Measurements from ENCODE around the gene JCAD. TPM values are rescaled to one million over a fixed set of nuclear protein-coding genes. Genes with fewer than 3 reads are reported as not detected.
"Not testable (repeated sequence)": the region's sequence is repeated elsewhere in the genome, so short reads cannot be mapped to it uniquely, and the experiment has no call there.

The JCAD gene
- total RNA-seq, 2 donors from 2014 or later: 0.23 TPM; not detected in 1

DNA sequence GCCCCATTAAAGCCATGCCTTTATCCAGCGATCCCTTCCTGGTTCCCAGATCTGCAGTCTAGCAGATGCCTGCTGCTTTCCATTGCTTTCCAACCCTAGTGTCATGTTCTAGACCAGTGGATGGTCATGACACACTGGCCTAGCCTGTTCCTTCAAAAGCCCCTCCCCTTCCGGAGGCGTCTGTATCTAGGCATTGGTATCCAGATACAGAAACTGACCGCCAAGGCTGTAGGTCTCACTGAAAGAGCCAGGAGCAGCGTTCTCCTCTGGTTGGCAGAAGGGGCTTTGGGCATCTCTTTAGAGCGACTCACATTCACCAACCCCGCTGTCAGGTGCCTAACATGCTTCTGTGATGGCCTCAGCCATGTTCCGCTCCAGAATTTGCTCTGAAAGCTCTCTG lies 22.6 kb downstream of the JCAD start:
- no peaks in the 10 kb centered on the region for H3K9me3 ChIP-seq (ENCODE audit: control insufficient read depth, low read length, poor library complexity, severe bottlenecking)
- H3K4me1 Mint-ChIP-seq: peaks cover 8% of the 10 kb centered on the region
- DNase-seq (no peak), ATAC-seq (no peak)
- H3K27me3 Mint-ChIP-seq: peaks cover 88% of the 10 kb centered on the region
- H3K27ac Mint-ChIP-seq: no peak overlapping the region
- peaks cover 3% of the 10 kb centered on the region for H3K36me3 Mint-ChIP-seq (ENCODE audit: low read depth)
- no peak overlapping the region for H3K4me3 Mint-ChIP-seq

DNA sequence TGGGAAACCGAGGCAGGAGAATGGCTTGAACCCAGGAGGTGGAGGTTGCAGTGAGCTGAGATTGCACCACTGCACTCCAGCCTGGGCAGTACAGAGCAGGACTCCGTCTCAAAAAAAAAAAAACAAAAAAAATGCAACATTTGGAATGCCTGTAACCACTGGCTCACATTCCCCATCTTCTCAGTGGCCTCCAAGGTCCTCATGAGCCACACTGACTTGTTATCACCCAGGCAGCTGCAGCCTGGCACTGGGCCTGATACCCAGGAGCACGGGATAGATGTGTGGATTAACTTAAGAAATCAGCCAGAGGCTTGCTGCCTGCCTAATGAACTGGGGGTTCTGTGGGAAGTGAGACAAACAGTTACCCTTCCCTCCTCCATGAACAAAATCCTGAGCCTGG lies 23.0 kb downstream of the JCAD start:
- DNase-seq: no peak
- H3K9me3 ChIP-seq (ENCODE audit: control insufficient read depth, low read length, poor library complexity, severe bottlenecking): no peaks in the 10 kb centered on the region
- Mint-ChIP-seq H3K36me3 (ENCODE audit: low read depth) (peaks cover 2% of the 10 kb centered on the region), H3K4me3 (no peak overlapping the region), H3K4me1 (peaks cover 8% of the 10 kb centered on the region), H3K27ac (no peak overlapping the region), H3K27me3 (peaks cover 87% of the 10 kb centered on the region)
- no peak for ATAC-seq

DNA sequence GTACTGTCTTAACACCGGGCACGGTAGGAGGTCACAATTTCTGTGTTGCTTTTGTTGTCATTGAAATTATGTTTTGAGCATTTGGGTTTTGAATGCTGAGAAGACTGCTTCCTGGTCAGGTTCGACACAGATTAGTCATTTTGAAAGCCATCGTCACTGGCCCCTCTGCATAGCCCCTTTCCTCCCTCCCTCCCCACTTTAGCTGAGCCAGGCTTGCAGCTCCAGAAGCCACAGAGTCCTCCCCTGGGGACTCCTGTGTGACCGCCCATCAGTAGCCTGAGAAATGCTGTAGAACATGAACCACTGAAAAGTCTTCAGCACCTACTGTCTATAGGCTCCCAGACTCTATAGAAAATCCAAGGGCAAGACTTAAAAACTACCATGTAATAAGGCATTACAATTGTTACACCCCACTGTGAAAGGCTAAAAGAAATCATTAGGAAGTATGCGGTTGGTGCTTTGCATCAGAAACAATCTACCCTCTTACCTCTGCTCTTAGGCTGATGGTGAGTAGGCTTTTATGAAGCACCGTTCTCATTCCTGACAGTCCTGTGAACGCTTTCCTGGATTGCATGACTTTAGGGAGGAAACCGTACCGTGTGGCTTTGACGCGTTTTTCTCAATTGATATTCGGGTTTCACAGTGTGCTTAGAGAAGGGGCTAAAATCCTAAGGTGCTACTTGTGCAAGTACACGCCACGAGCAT lies 24.8 kb downstream of the JCAD start:
- DNase-seq (no peak), ATAC-seq (no peak)
- Mint-ChIP-seq H3K27ac (no peak overlapping the region), H3K4me1 (peaks cover 10% of the 10 kb centered on the region), H3K27me3 (peaks cover 82% of the 10 kb centered on the region), H3K4me3 (no peak overlapping the region), H3K36me3 (ENCODE audit: low read depth) (peaks cover 2% of the 10 kb centered on the region)
- no peaks in the 10 kb centered on the region for H3K9me3 ChIP-seq (ENCODE audit: control insufficient read depth, low read length, poor library complexity, severe bottlenecking)

DNA sequence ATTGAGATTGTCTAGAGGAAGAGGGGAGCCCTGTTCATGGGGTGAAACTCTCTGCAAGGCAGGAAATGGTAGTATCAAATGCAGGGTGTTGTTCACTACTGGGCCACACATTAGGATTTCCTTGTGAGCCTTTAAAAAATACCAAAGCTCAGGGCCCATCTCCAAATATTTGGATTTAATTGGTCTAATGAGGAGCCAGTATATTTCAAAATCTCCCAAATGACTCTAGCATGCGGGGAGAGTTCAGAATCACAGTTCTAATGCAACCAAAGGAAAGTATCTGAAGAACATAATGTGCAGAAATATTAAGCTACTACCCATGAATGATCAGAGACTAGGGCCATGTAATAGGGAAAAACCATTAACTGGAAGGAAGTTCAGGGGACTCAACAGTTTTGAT lies 27.3 kb downstream of the JCAD start:
- Mint-ChIP-seq H3K4me3 (no peak overlapping the region), H3K36me3 (ENCODE audit: low read depth) (no peaks in the 10 kb centered on the region), H3K27me3 (peaks cover 68% of the 10 kb centered on the region), H3K27ac (no peak overlapping the region), H3K4me1 (peaks cover 14% of the 10 kb centered on the region)
- ATAC-seq: no peak
- no peak for DNase-seq
- H3K9me3 ChIP-seq (ENCODE audit: control insufficient read depth, low read length, poor library complexity, severe bottlenecking): no peaks in the 10 kb centered on the region

DNA sequence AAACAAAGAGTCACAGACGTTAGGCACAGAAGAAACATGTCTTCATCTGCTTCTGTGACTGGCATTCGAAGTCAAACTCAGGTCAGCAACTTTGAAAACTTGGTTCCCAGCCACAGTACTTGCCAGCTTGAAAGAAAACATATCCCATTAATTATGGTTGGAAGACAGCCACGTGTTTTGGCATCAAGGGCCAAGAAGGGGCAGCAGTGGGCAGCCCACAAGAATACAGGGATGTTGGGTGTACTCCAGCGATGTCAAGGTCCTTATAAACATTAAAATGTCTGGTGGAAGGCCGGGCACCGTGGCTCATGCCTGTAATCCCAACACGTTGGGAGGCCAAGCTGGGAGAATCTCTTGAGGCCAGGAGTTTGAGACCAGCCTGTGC lies 29.5 kb downstream of the JCAD start:
- peak overlapping the region; percentile 75 for H3K4me3 Mint-ChIP-seq
- no peaks in the 10 kb centered on the region for H3K36me3 Mint-ChIP-seq (ENCODE audit: low read depth)
- peaks cover 55% of the 10 kb centered on the region for H3K27me3 Mint-ChIP-seq
- peaks cover 21% of the 10 kb centered on the region for H3K4me1 Mint-ChIP-seq
- no peak overlapping the region for H3K27ac Mint-ChIP-seq
- ATAC-seq (no peak), DNase-seq (no peak)
- no peaks in the 10 kb centered on the region for H3K9me3 ChIP-seq (ENCODE audit: control insufficient read depth, low read length, poor library complexity, severe bottlenecking)

DNA sequence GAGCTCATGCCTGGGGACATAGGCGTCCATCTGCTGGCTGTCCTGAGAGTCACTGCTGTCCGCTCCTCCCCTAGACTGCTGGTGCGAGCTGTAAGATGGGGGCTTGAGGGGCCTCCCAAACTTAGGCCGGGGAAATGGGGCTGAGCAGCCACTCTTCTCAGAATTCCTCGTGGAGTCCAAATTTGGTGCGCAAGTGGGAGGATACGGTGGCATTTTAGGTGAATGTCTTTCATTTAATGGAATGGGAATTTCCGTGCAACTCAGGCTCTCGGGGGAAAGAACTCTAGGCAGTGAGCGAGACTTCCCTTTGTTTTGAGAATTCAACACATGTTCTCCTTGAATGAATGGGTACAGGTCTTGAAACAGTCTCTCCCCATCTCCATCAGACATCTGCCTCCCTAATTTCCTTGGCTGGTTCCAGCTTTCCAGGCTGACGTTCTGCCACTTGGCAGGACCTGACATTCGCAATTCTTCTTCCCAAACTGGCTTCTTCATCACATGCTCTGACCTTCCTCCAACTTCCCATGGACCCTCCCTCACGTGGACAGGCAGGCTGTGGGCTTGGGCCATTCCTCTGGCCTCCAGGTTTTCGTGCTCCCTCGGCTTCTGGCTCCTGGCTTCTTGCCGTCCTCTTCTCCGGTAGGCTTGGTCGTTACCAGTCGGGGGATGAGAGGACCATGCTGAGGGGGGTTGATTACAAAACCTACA lies 30.1 kb downstream of the JCAD start:
- peak overlapping the region; percentile 75 for H3K4me3 Mint-ChIP-seq
- H3K27me3 Mint-ChIP-seq: peaks cover 50% of the 10 kb centered on the region
- H3K9me3 ChIP-seq (ENCODE audit: control insufficient read depth, low read length, poor library complexity, severe bottlenecking): no peaks in the 10 kb centered on the region
- H3K36me3 Mint-ChIP-seq (ENCODE audit: low read depth): no peaks in the 10 kb centered on the region
- peaks cover 21% of the 10 kb centered on the region for H3K4me1 Mint-ChIP-seq
- DNase-seq (no peak), ATAC-seq (no peak)
- no peak overlapping the region for H3K27ac Mint-ChIP-seq

DNA sequence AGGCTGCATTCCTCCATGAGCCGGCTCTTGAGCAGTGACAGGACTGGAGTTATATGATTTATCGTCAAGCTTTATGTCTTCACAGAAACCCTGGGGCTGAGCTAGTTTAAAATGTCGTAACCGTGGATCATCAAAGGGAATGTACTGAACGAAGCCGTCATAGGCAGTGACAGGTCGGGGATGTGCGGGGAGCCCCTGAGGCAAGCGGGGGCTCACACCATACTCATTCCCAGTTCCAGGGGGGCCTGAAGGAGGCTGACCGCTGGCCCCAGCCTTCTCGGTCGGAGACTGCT lies 30.7 kb downstream of the JCAD start:
- no peak overlapping the region for H3K27ac Mint-ChIP-seq
- H3K36me3 Mint-ChIP-seq (ENCODE audit: low read depth): no peaks in the 10 kb centered on the region
- ATAC-seq (no peak), DNase-seq (no peak)
- H3K27me3 Mint-ChIP-seq: peaks cover 50% of the 10 kb centered on the region
- no peak overlapping the region for H3K4me3 Mint-ChIP-seq
- H3K4me1 Mint-ChIP-seq: peaks cover 21% of the 10 kb centered on the region
- no peaks in the 10 kb centered on the region for H3K9me3 ChIP-seq (ENCODE audit: control insufficient read depth, low read length, poor library complexity, severe bottlenecking)

DNA sequence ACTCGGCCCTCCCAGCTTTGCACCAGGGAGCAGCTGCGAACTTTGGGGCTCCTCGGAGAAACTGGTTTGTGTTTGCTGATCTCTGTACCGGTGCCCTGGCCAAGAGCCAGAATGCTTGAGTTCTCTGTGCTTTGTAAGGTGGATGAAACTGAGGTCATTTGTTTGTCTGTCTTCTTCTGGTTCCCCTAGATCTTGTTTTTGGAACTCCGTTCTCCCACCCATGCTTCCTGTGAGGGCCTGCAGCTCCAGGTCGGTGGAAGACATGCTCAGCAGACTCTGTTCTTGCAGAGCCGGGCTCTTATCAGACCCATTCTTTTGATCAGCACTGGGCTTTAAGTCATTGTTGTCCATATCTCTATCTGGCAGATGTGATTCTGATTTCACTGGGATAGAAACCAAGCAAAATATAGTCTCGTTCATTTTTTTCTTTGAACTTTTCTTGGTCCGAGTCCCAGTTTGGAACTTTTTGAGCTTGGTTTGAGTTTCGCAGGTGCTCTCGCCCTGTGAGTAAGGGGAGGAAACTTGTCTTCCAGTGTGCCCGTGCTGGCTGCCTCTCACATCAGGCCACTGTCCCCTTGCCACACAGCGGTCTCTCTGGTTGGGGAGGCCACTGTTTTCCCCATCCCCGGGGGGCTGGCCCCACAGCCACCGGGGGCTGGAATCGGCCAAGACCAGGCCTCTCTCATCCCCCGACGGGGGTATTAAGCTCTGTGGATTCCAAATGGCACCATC lies 31.2 kb downstream of the JCAD start:
- ATAC-seq (no peak), DNase-seq (no peak)
- Mint-ChIP-seq H3K27ac (peak overlapping the region; percentile 49), H3K36me3 (ENCODE audit: low read depth) (no peaks in the 10 kb centered on the region), H3K4me1 (peaks cover 21% of the 10 kb centered on the region), H3K4me3 (peak overlapping the region; percentile 84), H3K27me3 (peaks cover 50% of the 10 kb centered on the region)
- H3K9me3 ChIP-seq (ENCODE audit: control insufficient read depth, low read length, poor library complexity, severe bottlenecking): no peaks in the 10 kb centered on the region

DNA sequence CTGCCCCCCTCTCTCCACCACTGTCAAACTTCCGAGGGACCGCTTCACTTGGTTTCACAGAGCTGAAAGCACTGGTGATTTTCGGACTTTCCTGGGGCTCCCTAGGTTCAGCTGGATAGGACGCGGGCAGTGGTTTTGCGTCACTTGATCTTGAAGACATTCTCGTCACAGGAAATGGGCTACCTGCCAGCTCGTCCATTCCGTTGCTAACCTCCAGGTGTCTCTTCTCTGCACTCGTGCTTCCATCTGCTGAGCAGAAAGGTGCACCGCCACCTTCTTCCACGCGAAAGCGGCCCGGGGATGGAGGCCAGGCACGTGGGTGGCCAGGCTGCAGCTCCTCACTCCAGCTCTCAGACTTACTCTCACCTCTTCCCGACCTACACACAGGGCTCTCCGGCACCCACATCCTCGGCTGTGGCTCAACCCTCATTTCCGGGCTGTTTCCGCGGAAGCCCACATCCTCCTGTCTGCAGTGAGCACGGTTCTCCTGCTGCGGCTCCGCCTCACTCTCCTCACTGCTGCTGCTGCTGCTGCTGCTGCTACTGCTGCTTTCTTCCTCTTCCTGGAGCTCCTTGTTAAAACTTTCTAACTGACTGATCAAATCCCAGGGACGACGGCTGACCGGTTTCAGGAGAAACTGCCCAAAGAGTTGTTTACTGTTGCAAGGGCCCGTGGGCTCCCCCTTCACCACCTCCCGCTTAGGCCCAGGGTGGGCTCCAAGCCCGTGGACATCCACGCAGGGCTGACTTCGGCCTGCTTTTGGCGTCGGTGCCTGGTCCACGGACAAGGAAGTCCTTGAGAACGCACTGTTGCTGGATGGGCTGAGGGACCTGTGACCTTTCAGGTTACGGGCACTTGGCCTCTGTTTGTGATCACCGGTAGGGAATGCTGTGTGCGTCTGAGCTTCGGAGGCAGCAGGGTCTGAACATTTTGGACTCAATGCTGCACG lies 32.1 kb downstream of the JCAD start:
- Mint-ChIP-seq H3K4me3 (peak overlapping the region; percentile 84), H3K36me3 (ENCODE audit: low read depth) (no peaks in the 10 kb centered on the region), H3K27ac (peak overlapping the region; percentile 49), H3K4me1 (peaks cover 18% of the 10 kb centered on the region), H3K27me3 (peaks cover 50% of the 10 kb centered on the region)
- DNase-seq: peak; percentile 51 to 78 (median 72)
- no peaks in the 10 kb centered on the region for H3K9me3 ChIP-seq (ENCODE audit: control insufficient read depth, low read length, poor library complexity, severe bottlenecking)
- ATAC-seq: peak; percentile 97

DNA sequence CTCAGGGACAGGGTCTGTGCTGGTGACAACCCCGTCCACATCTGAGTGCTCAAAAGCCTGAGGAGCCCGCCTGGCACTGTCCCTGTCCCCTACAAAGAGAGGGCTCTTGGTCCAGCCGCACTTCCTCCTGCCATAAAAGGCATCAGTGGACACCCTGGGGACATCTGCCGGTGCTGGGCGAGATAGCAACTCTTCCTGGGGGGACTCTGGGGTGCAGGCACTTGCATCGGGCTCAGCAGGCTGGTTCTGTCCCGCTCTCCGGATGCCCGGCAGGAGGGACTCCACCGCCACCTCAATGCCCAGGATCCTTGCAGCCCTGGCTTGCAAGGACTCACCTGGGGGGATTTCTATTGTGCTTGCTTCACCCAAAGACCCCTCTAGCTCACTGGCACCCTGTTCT lies 32.8 kb downstream of the JCAD start:
- Mint-ChIP-seq H3K27ac (no peak overlapping the region), H3K4me3 (peak overlapping the region; percentile 75), H3K4me1 (peaks cover 18% of the 10 kb centered on the region), H3K27me3 (peaks cover 54% of the 10 kb centered on the region), H3K36me3 (ENCODE audit: low read depth) (no peaks in the 10 kb centered on the region)
- ATAC-seq: no peak
- no peak for DNase-seq
- no peaks in the 10 kb centered on the region for H3K9me3 ChIP-seq (ENCODE audit: control insufficient read depth, low read length, poor library complexity, severe bottlenecking)

DNA sequence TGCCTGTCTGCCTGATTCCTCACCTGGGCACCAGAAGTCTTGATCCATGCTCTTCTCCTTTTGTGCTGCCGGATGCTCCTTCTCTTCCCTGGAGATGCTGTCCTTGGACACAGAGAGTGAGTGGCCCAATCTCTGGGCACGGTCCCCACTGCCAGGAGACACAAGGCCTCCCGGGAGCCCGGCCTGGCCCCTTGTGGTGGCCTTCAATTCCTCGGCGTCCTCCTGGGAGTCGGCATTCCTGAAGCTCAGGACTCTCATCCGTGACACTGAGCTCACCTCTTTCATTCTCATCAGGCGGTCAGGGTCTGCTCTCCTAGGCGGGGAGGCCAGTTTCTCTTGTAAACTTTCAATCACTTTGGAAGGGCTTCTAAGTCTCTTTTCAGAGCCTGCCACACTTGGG lies 33.3 kb downstream of the JCAD start:
- ATAC-seq (no peak), DNase-seq (no peak)
- Mint-ChIP-seq H3K4me1 (peaks cover 18% of the 10 kb centered on the region), H3K36me3 (ENCODE audit: low read depth) (no peaks in the 10 kb centered on the region), H3K4me3 (no peak overlapping the region), H3K27me3 (peaks cover 56% of the 10 kb centered on the region), H3K27ac (no peak overlapping the region)
- H3K9me3 ChIP-seq (ENCODE audit: control insufficient read depth, low read length, poor library complexity, severe bottlenecking): no peaks in the 10 kb centered on the region

DNA sequence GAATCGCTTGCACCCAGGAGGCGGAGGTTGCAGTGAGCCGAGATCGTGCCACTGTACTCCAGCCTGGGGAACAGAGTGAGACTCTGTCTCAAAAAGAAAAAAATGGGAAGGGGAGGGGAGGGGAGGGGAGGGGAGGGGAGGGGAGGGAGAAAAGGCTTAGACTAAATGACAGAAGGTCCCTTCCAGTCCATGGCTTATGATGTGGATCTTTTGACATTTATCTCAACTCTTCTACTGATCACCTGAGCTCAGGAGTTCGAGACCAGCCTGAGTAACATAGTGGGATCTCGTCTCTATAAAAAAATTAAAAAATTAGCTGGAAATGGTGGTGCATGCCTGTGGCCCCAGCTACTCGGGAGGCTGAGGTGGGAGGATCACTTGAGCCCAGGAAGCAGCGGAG lies 34.0 kb downstream of the JCAD start:
- Mint-ChIP-seq H3K27me3 (peaks cover 60% of the 10 kb centered on the region), H3K4me1 (peaks cover 16% of the 10 kb centered on the region)
- not testable (repeated sequence) for H3K27ac Mint-ChIP-seq; ATAC-seq; H3K4me3 Mint-ChIP-seq; H3K36me3 Mint-ChIP-seq (ENCODE audit: low read depth); DNase-seq; H3K9me3 ChIP-seq (ENCODE audit: control insufficient read depth, low read length, poor library complexity, severe bottlenecking)

DNA sequence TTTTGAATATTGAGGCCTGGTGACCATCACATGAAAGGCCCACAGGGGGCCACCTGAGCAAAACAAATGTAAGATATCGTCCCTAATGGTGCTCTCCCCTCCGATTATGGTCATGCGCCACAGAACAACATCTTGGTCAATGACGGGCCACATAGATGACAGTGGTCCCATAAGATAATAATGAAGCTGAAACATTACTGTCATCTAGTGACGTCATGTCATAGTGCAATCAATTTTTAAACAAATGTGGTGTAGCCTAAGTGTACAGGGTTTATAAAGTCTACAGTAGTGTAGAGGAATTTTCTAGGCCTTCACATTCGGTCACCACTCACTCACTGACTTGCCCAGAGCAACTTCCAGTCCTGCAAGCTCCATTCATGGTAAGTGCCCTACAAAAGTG lies 36.8 kb downstream of the JCAD start:
- Mint-ChIP-seq H3K27ac (no peak overlapping the region), H3K4me3 (no peak overlapping the region), H3K27me3 (peaks cover 65% of the 10 kb centered on the region), H3K4me1 (peaks cover 12% of the 10 kb centered on the region), H3K36me3 (ENCODE audit: low read depth) (no peaks in the 10 kb centered on the region)
- ATAC-seq (no peak), DNase-seq (no peak)
- no peaks in the 10 kb centered on the region for H3K9me3 ChIP-seq (ENCODE audit: control insufficient read depth, low read length, poor library complexity, severe bottlenecking)

All from T-helper 17 cell (primary cell).